ENCODE measurements around the gene EIPR1. TPM values are rescaled to one million over a fixed set of nuclear protein-coding genes. Genes with fewer than 3 reads are reported as not detected.

EIPR1 gene
- total and polyA plus RNA-seq, 2 of the 4 experiments (the other 2 are of a cell fraction): 46.5 to 67.4 TPM

DNA sequence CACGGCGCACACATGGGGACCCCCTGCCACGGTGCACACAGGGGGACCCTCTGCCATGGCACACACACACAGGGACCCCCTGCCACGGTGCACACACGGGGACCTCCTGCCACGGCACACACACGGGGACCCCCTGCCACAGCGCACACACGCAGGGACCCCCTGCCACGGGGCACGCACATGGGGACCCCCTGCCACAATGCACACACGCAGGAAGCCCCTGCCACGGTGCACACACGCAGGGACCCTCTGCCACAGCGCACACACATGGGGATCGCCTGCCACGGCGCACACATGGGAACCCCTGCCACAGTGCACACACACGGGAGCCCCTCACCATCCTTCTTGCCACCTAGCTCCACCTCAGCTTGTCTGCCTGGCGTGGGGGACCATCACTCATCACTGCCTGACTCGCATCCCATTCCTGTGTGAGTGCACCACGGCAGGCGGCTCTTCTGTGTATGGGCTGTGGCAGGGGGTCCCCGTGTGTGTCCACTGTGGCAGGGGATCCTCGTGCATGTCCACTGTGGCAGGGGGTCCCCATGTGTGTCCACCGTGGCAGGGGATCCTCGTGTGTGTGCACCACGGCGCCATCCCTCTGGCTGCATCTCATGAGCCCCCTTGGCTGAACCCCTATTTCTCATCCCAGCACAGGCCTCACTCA lies 206.7 kb downstream of the EIPR1 start:
- Histone ChIP-seq H3K9me3 (ENCODE audit: control insufficient read depth, insufficient read depth, low read length) (no peaks in the 10 kb centered on the region), H2BK20ac (ENCODE audit: low read depth, low read length) (no peak overlapping the region), H2AFZ (replicated peaks; ENCODE audit: low read length, poor library complexity) (no peak overlapping the region), H3K79me1 (ENCODE audit: low read depth in 1 of 2, low read length in 2 of 2) (no peaks in the 10 kb centered on the region), H3K27me3 (ENCODE audit: control insufficient read depth, insufficient read depth, low read length) (no peaks in the 10 kb centered on the region), H2BK5ac (ENCODE audit: low read depth, low read length, poor library complexity, severe bottlenecking) (no peak overlapping the region), H4K20me1 (ENCODE audit: insufficient read depth, low read length) (peaks cover 4% of the 10 kb centered on the region; the same call in 1 of the 2 replicates), H3K4me2 (ENCODE audit: low read depth, low read length) (no peak overlapping the region), H3K9me1 (ENCODE audit: insufficient read depth, low read length) (peaks cover 8% of the 10 kb centered on the region; the same call in 1 of the 2 replicates), H2AK5ac (ENCODE audit: low read depth, low read length) (no peak overlapping the region), H2BK120ac (ENCODE audit: low read depth, low read length) (no peak overlapping the region), H3K14ac (replicated peaks; ENCODE audit: low read depth, low read length) (no peak overlapping the region), H3K4me1 (ENCODE audit: control insufficient read depth, insufficient read depth, low read length) (peaks cover 9% of the 10 kb centered on the region), H3K18ac (ENCODE audit: low read depth, low read length) (no peak overlapping the region), H3K56ac (ENCODE audit: extremely low read depth, insufficient read depth, low read length) (no peak overlapping the region), H4K5ac (ENCODE audit: low read depth, low read length) (no peak overlapping the region), H3K9ac (ENCODE audit: low read depth, low read length) (no peak overlapping the region), H3K23ac (ENCODE audit: low read depth, low read length) (no peak overlapping the region), H2AK9ac (replicated peaks; ENCODE audit: low read depth, low read length, poor library complexity) (no peak overlapping the region), H3K4me3 (ENCODE audit: insufficient read depth, low read depth, low read length) (no peak overlapping the region), H3K27ac (ENCODE audit: insufficient read depth, low read length) (no peak overlapping the region), H2BK15ac (ENCODE audit: low read depth, low read length) (no peak overlapping the region), H4K8ac (ENCODE audit: low read depth in 2 of 2, low read length in 2 of 2) (no peak overlapping the region), H3K4ac (ENCODE audit: low read depth, low read length) (no peak overlapping the region), H4K91ac (ENCODE audit: insufficient read depth, low read depth, low read length) (no peak overlapping the region), H3K36me3 (ENCODE audit: control insufficient read depth, insufficient read depth, low read length) (no peaks in the 10 kb centered on the region)
- ChIA-PET POLR2A (ENCODE audit: unreplicated experiment) (no interaction called here), CTCF (no interaction called here)
- intact Hi-C loops (cut with micrococcal nuclease): no loop called here
- in situ Hi-C loops (cut with MboI; ENCODE audit: low sequenced_read_pairs): no loop called here
- dilution Hi-C loops (cut with HindIII; ENCODE audit: low sequenced_read_pairs, unreplicated experiment): no loop called here
- TF ChIP-seq MAZ (IDR thresholded peaks at IDR 0.05; ENCODE audit: borderline replicate concordance, low read depth, low read length) (no peak), NFE2L2 (IDR thresholded peaks at IDR 0.05; ENCODE audit: low read depth, low read length) (no peak), RCOR1 (IDR thresholded peaks at IDR 0.05; ENCODE audit: insufficient replicate concordance, low read length) (no peak), POLR2A (IDR thresholded peaks at IDR 0.05; ENCODE audit: low read depth, low read length) (no peak)
- TF ChIP-seq, protein P1, sequence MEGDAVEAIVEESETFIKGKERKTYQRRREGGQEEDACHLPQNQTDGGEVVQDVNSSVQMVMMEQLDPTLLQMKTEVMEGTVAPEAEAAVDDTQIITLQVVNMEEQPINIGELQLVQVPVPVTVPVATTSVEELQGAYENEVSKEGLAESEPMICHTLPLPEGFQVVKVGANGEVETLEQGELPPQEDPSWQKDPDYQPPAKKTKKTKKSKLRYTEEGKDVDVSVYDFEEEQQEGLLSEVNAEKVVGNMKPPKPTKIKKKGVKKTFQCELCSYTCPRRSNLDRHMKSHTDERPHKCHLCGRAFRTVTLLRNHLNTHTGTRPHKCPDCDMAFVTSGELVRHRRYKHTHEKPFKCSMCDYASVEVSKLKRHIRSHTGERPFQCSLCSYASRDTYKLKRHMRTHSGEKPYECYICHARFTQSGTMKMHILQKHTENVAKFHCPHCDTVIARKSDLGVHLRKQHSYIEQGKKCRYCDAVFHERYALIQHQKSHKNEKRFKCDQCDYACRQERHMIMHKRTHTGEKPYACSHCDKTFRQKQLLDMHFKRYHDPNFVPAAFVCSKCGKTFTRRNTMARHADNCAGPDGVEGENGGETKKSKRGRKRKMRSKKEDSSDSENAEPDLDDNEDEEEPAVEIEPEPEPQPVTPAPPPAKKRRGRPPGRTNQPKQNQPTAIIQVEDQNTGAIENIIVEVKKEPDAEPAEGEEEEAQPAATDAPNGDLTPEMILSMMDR (conservative IDR thresholded peaks at IDR 0.05; ENCODE audit: low read depth, low read length): no peak
- BruUV-seq (replicated peaks): no TSS peak
- WGBS, 2 experiments (ENCODE audit: extremely low coverage in 2 of 2, insufficient read length in 1 of 2): 91% methylated on average over 15 of the region's 29 CpGs; no CpG with 5 or more reads in 1 of the 2 experiments
- DNase-seq: no peak
- no peak for ATAC-seq (ENCODE audit: low read depth)

Data from IMR-90 (cell line).